ENCODE measurements around the gene GRM5.
"Not testable (repeated sequence)": the region's sequence is repeated elsewhere in the genome, so short reads cannot be mapped to it uniquely, and the experiment has no call there.

The GRM5 gene

DNA sequence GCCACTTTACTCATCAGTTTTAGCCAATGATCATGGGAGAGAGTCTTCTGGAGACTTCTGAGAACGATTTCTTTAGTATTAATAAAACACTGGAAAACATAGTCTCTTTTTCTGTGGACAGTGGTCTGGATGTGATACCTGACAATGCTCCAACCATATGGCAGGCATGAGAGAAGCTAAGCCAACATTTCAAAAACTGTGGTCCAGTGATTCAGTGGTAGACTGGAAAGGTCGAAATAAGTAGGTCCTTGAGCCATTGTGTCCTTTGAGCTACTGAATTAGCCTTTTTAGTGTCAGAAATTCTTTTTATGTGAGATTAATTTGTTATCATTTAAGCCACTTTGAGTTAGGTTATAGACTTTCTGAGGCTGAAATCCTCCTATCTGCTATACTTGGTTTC lies 530.5 kb downstream of the GRM5 start:
- no peak overlapping the region for H3K9ac ChIP-seq (ENCODE audit: low read depth, low read length)
- 87% methylated on average over 1 of the region's 2 CpGs for WGBS
- H3K27me3 ChIP-seq (ENCODE audit: insufficient read depth, low read length) = no peaks in the 10 kb centered on the region
- H3K9me3 ChIP-seq (ENCODE audit: insufficient read depth, low read depth, low read length) = no peaks in the 10 kb centered on the region
- H3K4me1 ChIP-seq (ENCODE audit: insufficient read depth, low read length) = no peaks in the 10 kb centered on the region
- H3K4me3 ChIP-seq (ENCODE audit: low read length) = no peak overlapping the region
- H3K27ac ChIP-seq (ENCODE audit: low read depth, low read length) = no peak overlapping the region
- no peaks in the 10 kb centered on the region for H3K36me3 ChIP-seq (ENCODE audit: insufficient read depth, low read length)

- H3K36me3 ChIP-seq (ENCODE audit: insufficient read depth, low read length); H3K4me3 ChIP-seq (ENCODE audit: low read length); H3K27me3 ChIP-seq (ENCODE audit: insufficient read depth, low read length); H3K27ac ChIP-seq (ENCODE audit: low read depth, low read length); H3K4me1 ChIP-seq (ENCODE audit: insufficient read depth, low read length); H3K9ac ChIP-seq (ENCODE audit: low read depth, low read length); H3K9me3 ChIP-seq (ENCODE audit: insufficient read depth, low read depth, low read length): not testable (repeated sequence)
- WGBS = 100% methylated on average over 1 of the region's 1 CpG
Measured at GRCh38 chr11:88534706-88535105, 531.1 kb downstream of the GRM5 start.

GRCh38 chr11:88534185-88534584 lies 531.6 kb downstream of the GRM5 start:
- Histone ChIP-seq H3K9me3 (ENCODE audit: insufficient read depth, low read depth, low read length) (no peaks in the 10 kb centered on the region), H3K4me1 (ENCODE audit: insufficient read depth, low read length) (no peaks in the 10 kb centered on the region), H3K27me3 (ENCODE audit: insufficient read depth, low read length) (no peaks in the 10 kb centered on the region), H3K9ac (ENCODE audit: low read depth, low read length) (no peak overlapping the region), H3K27ac (ENCODE audit: low read depth, low read length) (no peak overlapping the region), H3K36me3 (ENCODE audit: insufficient read depth, low read length) (no peaks in the 10 kb centered on the region), H3K4me3 (ENCODE audit: low read length) (no peak overlapping the region)
- WGBS = 74% methylated on average over 5 of the region's 5 CpGs

DNA sequence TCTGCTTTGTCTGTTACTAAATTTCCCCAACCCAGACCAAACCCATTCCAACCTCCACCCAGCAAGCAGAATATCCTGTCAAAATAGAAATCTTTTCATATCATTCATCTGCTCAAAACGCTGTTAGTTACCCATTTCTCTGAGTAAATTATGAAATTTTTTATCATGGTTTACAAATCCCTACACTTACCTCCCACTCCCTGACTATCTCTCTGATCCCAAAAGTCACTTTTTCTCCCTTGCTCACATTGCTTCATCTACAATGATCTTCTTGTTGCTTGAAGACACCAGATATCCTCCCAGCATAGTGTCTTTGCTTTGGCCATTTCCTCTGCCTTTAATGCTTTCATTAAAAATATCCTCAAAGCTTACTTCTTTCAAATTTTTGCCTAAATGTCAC lies 532.8 kb downstream of the GRM5 start:
- Histone ChIP-seq H3K36me3 (ENCODE audit: insufficient read depth, low read length) (no peaks in the 10 kb centered on the region), H3K4me3 (ENCODE audit: low read length) (no peak overlapping the region), H3K27ac (ENCODE audit: low read depth, low read length) (no peak overlapping the region), H3K9ac (ENCODE audit: low read depth, low read length) (no peak overlapping the region), H3K4me1 (ENCODE audit: insufficient read depth, low read length) (no peaks in the 10 kb centered on the region), H3K9me3 (ENCODE audit: insufficient read depth, low read depth, low read length) (no peaks in the 10 kb centered on the region), H3K27me3 (ENCODE audit: insufficient read depth, low read length) (no peaks in the 10 kb centered on the region)
- WGBS = 100% methylated on average over 1 of the region's 1 CpG

DNA sequence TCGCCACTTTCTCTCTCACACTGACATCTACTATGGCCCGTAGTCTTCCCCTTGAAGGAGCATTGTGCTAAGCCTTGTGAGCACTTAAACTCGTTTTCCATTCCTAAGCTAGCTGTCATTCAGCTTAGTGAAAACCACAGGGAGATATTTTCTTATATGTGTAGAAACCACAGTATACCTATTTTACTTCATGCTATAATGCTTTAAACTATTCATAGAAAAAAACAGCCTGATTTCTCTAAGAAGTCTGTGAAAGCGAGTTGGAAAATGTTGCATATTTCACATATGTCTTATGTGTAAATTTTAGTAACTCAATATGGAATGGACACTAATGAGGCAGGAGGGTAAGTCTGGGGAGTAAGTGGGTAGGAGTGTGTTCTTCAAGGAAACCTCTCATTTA lies 534.0 kb downstream of the GRM5 start:
- Histone ChIP-seq H3K4me1 (ENCODE audit: insufficient read depth, low read length) (no peaks in the 10 kb centered on the region), H3K9ac (ENCODE audit: low read depth, low read length) (no peak overlapping the region), H3K4me3 (ENCODE audit: low read length) (no peak overlapping the region), H3K36me3 (ENCODE audit: insufficient read depth, low read length) (no peaks in the 10 kb centered on the region), H3K27me3 (ENCODE audit: insufficient read depth, low read length) (no peaks in the 10 kb centered on the region), H3K9me3 (ENCODE audit: insufficient read depth, low read depth, low read length) (no peaks in the 10 kb centered on the region), H3K27ac (ENCODE audit: low read depth, low read length) (no peak overlapping the region)
- WGBS = 93% methylated on average over 4 of the region's 4 CpGs

GRCh38 chr11:88529426-88529825 lies 536.4 kb downstream of the GRM5 start:
- Histone ChIP-seq H3K9me3 (ENCODE audit: insufficient read depth, low read depth, low read length) (no peaks in the 10 kb centered on the region), H3K9ac (ENCODE audit: low read depth, low read length) (no peak overlapping the region), H3K27ac (ENCODE audit: low read depth, low read length) (no peak overlapping the region), H3K27me3 (ENCODE audit: insufficient read depth, low read length) (no peaks in the 10 kb centered on the region), H3K4me3 (ENCODE audit: low read length) (no peak overlapping the region), H3K36me3 (ENCODE audit: insufficient read depth, low read length) (no peaks in the 10 kb centered on the region), H3K4me1 (ENCODE audit: insufficient read depth, low read length) (no peaks in the 10 kb centered on the region)
- 95% methylated on average over 1 of the region's 1 CpG for whole genome bisulfite sequencing

GRCh38 chr11:88523386-88524071 lies 542.3 kb downstream of the GRM5 start:
- Histone ChIP-seq H3K4me3 (ENCODE audit: low read length) (no peak overlapping the region), H3K27ac (ENCODE audit: low read depth, low read length) (no peak overlapping the region), H3K4me1 (ENCODE audit: insufficient read depth, low read length) (peaks cover 7% of the 10 kb centered on the region; the same call in 1 of the 2 replicates), H3K27me3 (ENCODE audit: insufficient read depth, low read length) (no peaks in the 10 kb centered on the region), H3K9ac (ENCODE audit: low read depth, low read length) (no peak overlapping the region), H3K36me3 (ENCODE audit: insufficient read depth, low read length) (no peaks in the 10 kb centered on the region), H3K9me3 (ENCODE audit: insufficient read depth, low read depth, low read length) (no peaks in the 10 kb centered on the region)

GRCh38 chr11:88522624-88523385 lies 543.0 kb downstream of the GRM5 start:
- peaks cover 7% of the 10 kb centered on the region; the same call in 1 of the 2 replicates for H3K4me1 ChIP-seq (ENCODE audit: insufficient read depth, low read length)
- 96% methylated on average over 2 of the region's 2 CpGs for WGBS
- H3K27ac ChIP-seq (ENCODE audit: low read depth, low read length) = no peak overlapping the region
- no peaks in the 10 kb centered on the region for H3K27me3 ChIP-seq (ENCODE audit: insufficient read depth, low read length)
- no peak overlapping the region for H3K4me3 ChIP-seq (ENCODE audit: low read length)
- no peaks in the 10 kb centered on the region for H3K9me3 ChIP-seq (ENCODE audit: insufficient read depth, low read depth, low read length)
- H3K36me3 ChIP-seq (ENCODE audit: insufficient read depth, low read length) = no peaks in the 10 kb centered on the region
- H3K9ac ChIP-seq (ENCODE audit: low read depth, low read length) = no peak overlapping the region

- H3K36me3 ChIP-seq (ENCODE audit: insufficient read depth, low read length) = no peaks in the 10 kb centered on the region
- H3K27me3 ChIP-seq (ENCODE audit: insufficient read depth, low read length) = no peaks in the 10 kb centered on the region
- H3K4me3 ChIP-seq (ENCODE audit: low read length) = no peak overlapping the region
- H3K4me1 ChIP-seq (ENCODE audit: insufficient read depth, low read length) = peaks cover 7% of the 10 kb centered on the region; the same call in 1 of the 2 replicates
- 59% methylated on average over 1 of the region's 1 CpG for WGBS
- H3K9me3 ChIP-seq (ENCODE audit: insufficient read depth, low read depth, low read length) = no peaks in the 10 kb centered on the region
- no peak overlapping the region for H3K27ac ChIP-seq (ENCODE audit: low read depth, low read length)
- H3K9ac ChIP-seq (ENCODE audit: low read depth, low read length) = no peak overlapping the region
Measured at GRCh38 chr11:88521799-88522201, 544.0 kb downstream of the GRM5 start.

- H3K27me3 ChIP-seq (ENCODE audit: insufficient read depth, low read length) = no peaks in the 10 kb centered on the region
- no peak overlapping the region for H3K9ac ChIP-seq (ENCODE audit: low read depth, low read length)
- no peaks in the 10 kb centered on the region for H3K36me3 ChIP-seq (ENCODE audit: insufficient read depth, low read length)
- H3K4me3 ChIP-seq (ENCODE audit: low read length) = no peak overlapping the region
- H3K9me3 ChIP-seq (ENCODE audit: insufficient read depth, low read depth, low read length) = no peaks in the 10 kb centered on the region
- H3K27ac ChIP-seq (ENCODE audit: low read depth, low read length) = no peak overlapping the region
- H3K4me1 ChIP-seq (ENCODE audit: insufficient read depth, low read length) = peaks cover 7% of the 10 kb centered on the region; the same call in 1 of the 2 replicates
Measured at GRCh38 chr11:88521399-88521798, 544.4 kb downstream of the GRM5 start.

DNA sequence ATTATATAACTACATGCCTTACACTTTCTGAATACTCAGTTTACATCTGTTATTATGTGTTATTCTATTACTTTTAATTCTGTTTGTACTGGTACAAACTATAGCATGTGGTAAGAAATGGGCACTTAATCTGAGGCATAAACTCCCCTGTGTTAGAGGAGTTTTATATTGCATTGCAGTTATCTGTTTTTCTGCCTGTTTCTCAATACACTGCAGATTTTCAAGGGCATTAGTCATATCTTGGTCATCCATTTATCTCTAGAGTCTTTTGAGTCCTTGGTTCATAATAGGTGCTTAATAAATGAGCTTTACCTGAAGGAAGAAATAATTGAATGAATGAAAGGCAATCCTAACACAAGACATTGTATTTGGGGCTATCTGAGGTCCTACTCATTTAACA lies 545.4 kb downstream of the GRM5 start:
- Histone ChIP-seq H3K4me3 (ENCODE audit: low read length) (no peak overlapping the region), H3K9me3 (ENCODE audit: insufficient read depth, low read depth, low read length) (no peaks in the 10 kb centered on the region), H3K4me1 (ENCODE audit: insufficient read depth, low read length) (peaks cover 7% of the 10 kb centered on the region; the same call in 1 of the 2 replicates), H3K9ac (ENCODE audit: low read depth, low read length) (no peak overlapping the region), H3K27me3 (ENCODE audit: insufficient read depth, low read length) (no peaks in the 10 kb centered on the region), H3K27ac (ENCODE audit: low read depth, low read length) (no peak overlapping the region), H3K36me3 (ENCODE audit: insufficient read depth, low read length) (no peaks in the 10 kb centered on the region)
